K562 (cell line): ENCODE data around the gene POLRMT. TPM values are rescaled to one million over a fixed set of nuclear protein-coding genes. Genes with fewer than 3 reads are reported as not detected.

Experiments used
- CREM ChIP-seq: IDR thresholded peaks from 2 replicates; pipeline ENCODE4 v1.6.1; 2014; ENCODE audit warnings: antibody characterized with exemption, low read depth
- GATAD2A ChIP-seq: fragments of 450-650 bp; IDR thresholded peaks from 2 replicates; pipeline ENCODE4 v1.6.1; 2017
- HNRNPL ChIP-seq: fragments of 200-400 bp; formaldehyde crosslinking; IDR thresholded peaks from 2 replicates; pipeline ENCODE4 v1.6.1; 2017; ENCODE audit warnings: low read depth, mild to moderate bottlenecking, low read length
- MXI1 ChIP-seq: IDR thresholded peaks from 2 replicates; pipeline ENCODE4 v1.6.1; 2011; ENCODE audit warnings: low read depth, mild to moderate bottlenecking, improper control_type of control experiment, low read length
- PCBP1 ChIP-seq: fragments of 200-400 bp; formaldehyde crosslinking; IDR thresholded peaks from 2 replicates; pipeline ENCODE4 v1.6.1; 2018; ENCODE audit warnings: mild to moderate bottlenecking, low read depth, low read length; ENCODE audit not compliant: poor library complexity, severe bottlenecking
- POLR2H ChIP-seq: IDR thresholded peaks from 2 replicates; pipeline ENCODE4 v1.6.1; 2016; ENCODE audit warnings: missing genetic modification characterization, low read depth, mild to moderate bottlenecking, control low read depth, missing compliant biosample characterization, moderate library complexity
- RBM34 ChIP-seq: fragments of 200-400 bp; formaldehyde crosslinking; IDR thresholded peaks from 2 replicates; pipeline ENCODE4 v1.6.1; 2018; ENCODE audit warnings: low read length, borderline replicate concordance; ENCODE audit not compliant: insufficient read depth
- SIN3B ChIP-seq: fragments of 450-650 bp; IDR thresholded peaks from 2 replicates; pipeline ENCODE4 v1.6.1; 2017; ENCODE audit warnings: low read depth, mild to moderate bottlenecking, moderate library complexity
- TAF15 ChIP-seq: fragments of 200-400 bp; formaldehyde crosslinking; IDR thresholded peaks from 2 replicates; pipeline ENCODE4 v1.6.1; 2017; ENCODE audit warnings: mild to moderate bottlenecking, low read depth, low read length, moderate library complexity
- ZNF79 ChIP-seq: fragments of 250-450 bp; sonication (Bioruptor Pico); IDR thresholded peaks from 2 replicates; pipeline ENCODE4 v1.4.0; 2020; ENCODE audit warnings: low read depth, mild to moderate bottlenecking, moderate library complexity
- polyA plus RNA-seq, 8 experiments: library from polyadenylated mRNA; depleted of rRNA in 4 of 8; stranded (reverse) in 5 of 8; unstranded in 3 of 8; fragments of >200 nt; fragmentation: Nextera tagmentation in 2 of 8; fragmentation: Illumina TruSeq in 1 of 8; extraction: Ambion mirVana in 2 of 8; extraction: Trizol in 1 of 8; gene quantifications; 2 replicates each; pipeline versions ENCODE4 v1.2.1 to v1.2.3, GENCODE V29; 2011 to 2014; ENCODE audit warnings: inconsistent platforms in 1 of 8, missing spikeins in 1 of 8
- total RNA-seq, 7 experiments: library from RNA; depleted of rRNA in 6 of 7; stranded (reverse); fragments of >200 nt in 6 of 7; fragmentation: Illumina TruSeq in 2 of 7; extraction: Trizol in 2 of 7; gene quantifications; 2 replicates each; pipeline versions ENCODE4 v1.2.1 to v1.2.3, GENCODE V29; 2011 to 2021; ENCODE audit warnings: low replicate concordance in 1 of 7
- TF ChIP-seq, protein P1 (sequence below): fragments of 200-600 bp; sonication (generic); IDR thresholded peaks from one replicate; pipeline ENCODE4 v1.6.1; 2012; ENCODE audit warnings: mild to moderate bottlenecking, low read depth, low read length, inconsistent platforms
- TF ChIP-seq, protein P2 (sequence below): fragments of 250-450 bp; sonication (Bioruptor Pico); IDR thresholded peaks from 2 replicates; pipeline ENCODE4 v1.4.0; 2020; ENCODE audit warnings: borderline replicate concordance

Gene POLRMT
- total and polyA plus RNA-seq, 9 of the 15 experiments (the other 6 are each of a cell fraction or from before 2014, with no cell fraction given), result 30.3 to 144 (median 68.0) TPM

DNA sequence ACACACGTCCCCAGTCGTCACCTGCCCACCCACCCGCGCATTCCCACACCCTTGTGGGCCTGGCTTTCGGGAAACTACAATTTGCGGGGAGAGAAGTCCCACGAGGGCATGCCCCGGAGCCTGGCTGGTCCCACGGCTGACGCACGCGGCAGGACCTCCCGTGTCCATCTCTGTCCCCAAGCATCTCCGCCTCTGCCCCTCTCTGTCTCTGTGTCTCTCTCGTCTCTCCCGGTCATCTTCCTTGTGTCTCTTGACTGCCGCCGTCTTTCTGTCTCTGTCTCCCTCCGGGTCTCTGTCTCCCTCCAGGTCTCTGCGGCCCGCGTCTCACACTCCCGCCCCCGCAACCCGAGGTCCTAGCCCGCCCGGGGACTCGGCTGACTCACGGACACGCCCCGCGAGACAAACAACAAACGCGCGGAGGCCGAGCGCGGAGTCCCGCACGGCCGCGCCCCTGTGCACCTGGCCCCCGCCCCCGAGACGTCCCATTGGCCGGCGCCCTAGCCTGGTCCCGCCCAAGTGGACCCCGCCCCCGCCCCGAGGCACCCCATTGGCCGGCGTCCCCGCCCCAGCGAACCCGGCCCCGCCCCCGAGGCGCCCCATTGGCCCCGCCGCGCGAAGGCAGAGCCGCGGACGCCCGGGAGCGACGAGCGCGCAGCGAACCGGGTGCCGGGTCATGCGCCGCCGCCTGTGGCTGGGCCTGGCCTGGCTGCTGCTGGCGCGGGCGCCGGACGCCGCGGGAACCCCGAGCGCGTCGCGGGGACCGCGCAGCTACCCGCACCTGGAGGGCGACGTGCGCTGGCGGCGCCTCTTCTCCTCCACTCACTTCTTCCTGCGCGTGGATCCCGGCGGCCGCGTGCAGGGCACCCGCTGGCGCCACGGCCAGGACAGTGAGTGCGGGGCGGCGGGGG, 6.2 kb upstream of the POLRMT start, which contains the start of gene FGF22 (continued):
- TF ChIP-seq, protein P1, sequence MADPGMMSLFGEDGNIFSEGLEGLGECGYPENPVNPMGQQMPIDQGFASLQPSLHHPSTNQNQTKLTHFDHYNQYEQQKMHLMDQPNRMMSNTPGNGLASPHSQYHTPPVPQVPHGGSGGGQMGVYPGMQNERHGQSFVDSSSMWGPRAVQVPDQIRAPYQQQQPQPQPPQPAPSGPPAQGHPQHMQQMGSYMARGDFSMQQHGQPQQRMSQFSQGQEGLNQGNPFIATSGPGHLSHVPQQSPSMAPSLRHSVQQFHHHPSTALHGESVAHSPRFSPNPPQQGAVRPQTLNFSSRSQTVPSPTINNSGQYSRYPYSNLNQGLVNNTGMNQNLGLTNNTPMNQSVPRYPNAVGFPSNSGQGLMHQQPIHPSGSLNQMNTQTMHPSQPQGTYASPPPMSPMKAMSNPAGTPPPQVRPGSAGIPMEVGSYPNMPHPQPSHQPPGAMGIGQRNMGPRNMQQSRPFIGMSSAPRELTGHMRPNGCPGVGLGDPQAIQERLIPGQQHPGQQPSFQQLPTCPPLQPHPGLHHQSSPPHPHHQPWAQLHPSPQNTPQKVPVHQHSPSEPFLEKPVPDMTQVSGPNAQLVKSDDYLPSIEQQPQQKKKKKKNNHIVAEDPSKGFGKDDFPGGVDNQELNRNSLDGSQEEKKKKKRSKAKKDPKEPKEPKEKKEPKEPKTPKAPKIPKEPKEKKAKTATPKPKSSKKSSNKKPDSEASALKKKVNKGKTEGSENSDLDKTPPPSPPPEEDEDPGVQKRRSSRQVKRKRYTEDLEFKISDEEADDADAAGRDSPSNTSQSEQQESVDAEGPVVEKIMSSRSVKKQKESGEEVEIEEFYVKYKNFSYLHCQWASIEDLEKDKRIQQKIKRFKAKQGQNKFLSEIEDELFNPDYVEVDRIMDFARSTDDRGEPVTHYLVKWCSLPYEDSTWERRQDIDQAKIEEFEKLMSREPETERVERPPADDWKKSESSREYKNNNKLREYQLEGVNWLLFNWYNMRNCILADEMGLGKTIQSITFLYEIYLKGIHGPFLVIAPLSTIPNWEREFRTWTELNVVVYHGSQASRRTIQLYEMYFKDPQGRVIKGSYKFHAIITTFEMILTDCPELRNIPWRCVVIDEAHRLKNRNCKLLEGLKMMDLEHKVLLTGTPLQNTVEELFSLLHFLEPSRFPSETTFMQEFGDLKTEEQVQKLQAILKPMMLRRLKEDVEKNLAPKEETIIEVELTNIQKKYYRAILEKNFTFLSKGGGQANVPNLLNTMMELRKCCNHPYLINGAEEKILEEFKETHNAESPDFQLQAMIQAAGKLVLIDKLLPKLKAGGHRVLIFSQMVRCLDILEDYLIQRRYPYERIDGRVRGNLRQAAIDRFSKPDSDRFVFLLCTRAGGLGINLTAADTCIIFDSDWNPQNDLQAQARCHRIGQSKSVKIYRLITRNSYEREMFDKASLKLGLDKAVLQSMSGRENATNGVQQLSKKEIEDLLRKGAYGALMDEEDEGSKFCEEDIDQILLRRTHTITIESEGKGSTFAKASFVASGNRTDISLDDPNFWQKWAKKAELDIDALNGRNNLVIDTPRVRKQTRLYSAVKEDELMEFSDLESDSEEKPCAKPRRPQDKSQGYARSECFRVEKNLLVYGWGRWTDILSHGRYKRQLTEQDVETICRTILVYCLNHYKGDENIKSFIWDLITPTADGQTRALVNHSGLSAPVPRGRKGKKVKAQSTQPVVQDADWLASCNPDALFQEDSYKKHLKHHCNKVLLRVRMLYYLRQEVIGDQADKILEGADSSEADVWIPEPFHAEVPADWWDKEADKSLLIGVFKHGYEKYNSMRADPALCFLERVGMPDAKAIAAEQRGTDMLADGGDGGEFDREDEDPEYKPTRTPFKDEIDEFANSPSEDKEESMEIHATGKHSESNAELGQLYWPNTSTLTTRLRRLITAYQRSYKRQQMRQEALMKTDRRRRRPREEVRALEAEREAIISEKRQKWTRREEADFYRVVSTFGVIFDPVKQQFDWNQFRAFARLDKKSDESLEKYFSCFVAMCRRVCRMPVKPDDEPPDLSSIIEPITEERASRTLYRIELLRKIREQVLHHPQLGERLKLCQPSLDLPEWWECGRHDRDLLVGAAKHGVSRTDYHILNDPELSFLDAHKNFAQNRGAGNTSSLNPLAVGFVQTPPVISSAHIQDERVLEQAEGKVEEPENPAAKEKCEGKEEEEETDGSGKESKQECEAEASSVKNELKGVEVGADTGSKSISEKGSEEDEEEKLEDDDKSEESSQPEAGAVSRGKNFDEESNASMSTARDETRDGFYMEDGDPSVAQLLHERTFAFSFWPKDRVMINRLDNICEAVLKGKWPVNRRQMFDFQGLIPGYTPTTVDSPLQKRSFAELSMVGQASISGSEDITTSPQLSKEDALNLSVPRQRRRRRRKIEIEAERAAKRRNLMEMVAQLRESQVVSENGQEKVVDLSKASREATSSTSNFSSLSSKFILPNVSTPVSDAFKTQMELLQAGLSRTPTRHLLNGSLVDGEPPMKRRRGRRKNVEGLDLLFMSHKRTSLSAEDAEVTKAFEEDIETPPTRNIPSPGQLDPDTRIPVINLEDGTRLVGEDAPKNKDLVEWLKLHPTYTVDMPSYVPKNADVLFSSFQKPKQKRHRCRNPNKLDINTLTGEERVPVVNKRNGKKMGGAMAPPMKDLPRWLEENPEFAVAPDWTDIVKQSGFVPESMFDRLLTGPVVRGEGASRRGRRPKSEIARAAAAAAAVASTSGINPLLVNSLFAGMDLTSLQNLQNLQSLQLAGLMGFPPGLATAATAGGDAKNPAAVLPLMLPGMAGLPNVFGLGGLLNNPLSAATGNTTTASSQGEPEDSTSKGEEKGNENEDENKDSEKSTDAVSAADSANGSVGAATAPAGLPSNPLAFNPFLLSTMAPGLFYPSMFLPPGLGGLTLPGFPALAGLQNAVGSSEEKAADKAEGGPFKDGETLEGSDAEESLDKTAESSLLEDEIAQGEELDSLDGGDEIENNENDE, result no peak
- TF ChIP-seq POLR2H (no peak), GATAD2A (no peak), SIN3B (peak; percentile 36; the same call in 1 of the 2 replicates), HNRNPL (no peak), CREM (no peak), ZNF79 (CRISPR knock-in tag) (no peak), MXI1 (no peak), PCBP1 (no peak), RBM34 (no peak), TAF15 (no peak)
- TF ChIP-seq, protein P2, sequence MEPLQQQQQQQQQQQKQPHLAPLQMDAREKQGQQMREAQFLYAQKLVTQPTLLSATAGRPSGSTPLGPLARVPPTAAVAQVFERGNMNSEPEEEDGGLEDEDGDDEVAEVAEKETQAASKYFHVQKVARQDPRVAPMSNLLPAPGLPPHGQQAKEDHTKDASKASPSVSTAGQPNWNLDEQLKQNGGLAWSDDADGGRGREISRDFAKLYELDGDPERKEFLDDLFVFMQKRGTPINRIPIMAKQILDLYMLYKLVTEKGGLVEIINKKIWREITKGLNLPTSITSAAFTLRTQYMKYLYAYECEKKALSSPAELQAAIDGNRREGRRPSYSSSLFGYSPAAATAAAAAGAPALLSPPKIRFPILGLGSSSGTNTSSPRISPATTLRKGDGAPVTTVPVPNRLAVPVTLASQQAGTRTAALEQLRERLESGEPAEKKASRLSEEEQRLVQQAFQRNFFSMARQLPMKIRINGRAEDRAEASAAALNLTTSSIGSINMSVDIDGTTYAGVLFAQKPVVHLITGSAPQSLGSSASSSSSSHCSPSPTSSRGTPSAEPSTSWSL, result no peak
